NCI-H524 treated with DMSO at 0.1 percent for 48 hours (cell line): Measurements from ENCODE around the gene PATE3.

Experiments
- DNase-seq: peaks from one replicate; lab custom pipeline; 2025; lab: John Stamatoyannopoulos, UW

Gene PATE3

GRCh38 chr11:125787827-125788226, at the start of gene PATE3:
TSS of gene PATE3 (plus strand) at chr11:125788127. CDS start at chr11:125788152, 25 bp downstream.
- DNase-seq, result no peak

GRCh38 chr11:125740617-125741016, 47.3 kb upstream of the PATE3 start:
- DNase-seq, result no peak

- DNase-seq, result no peak
Observed at GRCh38 chr11:125743681-125744080, 44.2 kb upstream of the PATE3 start.

GRCh38 chr11:125745979-125746378, 41.9 kb upstream of the PATE3 start, which contains the start of gene PATE1:
TSS of gene PATE1 (plus strand) at chr11:125746279. CDS start at chr11:125746305, 26 bp downstream.
- no peak for DNase-seq

- DNase-seq, result no peak
Observed at GRCh38 chr11:125750629-125751028, 37.3 kb upstream of the PATE3 start.

GRCh38 chr11:125756050-125756449, 31.9 kb upstream of the PATE3 start:
- DNase-seq, result no peak

GRCh38 chr11:125762445-125762844, 25.5 kb upstream of the PATE3 start:
- no peak for DNase-seq

GRCh38 chr11:125763483-125763882, 24.4 kb upstream of the PATE3 start:
- DNase-seq, result no peak

GRCh38 chr11:125766251-125766650, 21.7 kb upstream of the PATE3 start:
- no peak for DNase-seq

- no peak for DNase-seq
Observed at GRCh38 chr11:125768336-125769046, 19.4 kb upstream of the PATE3 start.

GRCh38 chr11:125770583-125770982, 17.3 kb upstream of the PATE3 start:
- DNase-seq, result no peak

GRCh38 chr11:125772834-125773505, 15.0 kb upstream of the PATE3 start:
- DNase-seq, result no peak

GRCh38 chr11:125773516-125773915, 14.4 kb upstream of the PATE3 start:
- no peak for DNase-seq

GRCh38 chr11:125777309-125777708, 10.6 kb upstream of the PATE3 start:
- no peak for DNase-seq

- no peak for DNase-seq
Observed at GRCh38 chr11:125778728-125779127, 9.2 kb upstream of the PATE3 start, which contains the start of gene PATE2. TSS of gene PATE2 (minus strand) at chr11:125778828. CDS start at chr11:125778773, 55 bp downstream.

GRCh38 chr11:125784678-125785077, 3.2 kb upstream of the PATE3 start:
- DNase-seq, result no peak

- DNase-seq, result no peak
Observed at GRCh38 chr11:125790825-125791224, 2.9 kb downstream of the PATE3 start.

- DNase-seq, result no peak
Observed at GRCh38 chr11:125797641-125798040, 9.7 kb downstream of the PATE3 start.

GRCh38 chr11:125799808-125800207, 11.9 kb downstream of the PATE3 start:
- no peak for DNase-seq

GRCh38 chr11:125802387-125802786, 14.5 kb downstream of the PATE3 start:
- DNase-seq, result no peak

- DNase-seq, result no peak
Observed at GRCh38 chr11:125807909-125808308, 20.0 kb downstream of the PATE3 start.

- DNase-seq, result no peak
Observed at GRCh38 chr11:125833016-125833415, 45.1 kb downstream of the PATE3 start, which contains the start of gene PATE4. TSS of gene PATE4 (plus strand) at chr11:125833316. CDS start at chr11:125833360, 44 bp downstream.

- DNase-seq, result no peak
Observed at GRCh38 chr11:125835748-125836147, 47.8 kb downstream of the PATE3 start.
